ENCODE data around the gene AIRE.

AIRE gene

DNA sequence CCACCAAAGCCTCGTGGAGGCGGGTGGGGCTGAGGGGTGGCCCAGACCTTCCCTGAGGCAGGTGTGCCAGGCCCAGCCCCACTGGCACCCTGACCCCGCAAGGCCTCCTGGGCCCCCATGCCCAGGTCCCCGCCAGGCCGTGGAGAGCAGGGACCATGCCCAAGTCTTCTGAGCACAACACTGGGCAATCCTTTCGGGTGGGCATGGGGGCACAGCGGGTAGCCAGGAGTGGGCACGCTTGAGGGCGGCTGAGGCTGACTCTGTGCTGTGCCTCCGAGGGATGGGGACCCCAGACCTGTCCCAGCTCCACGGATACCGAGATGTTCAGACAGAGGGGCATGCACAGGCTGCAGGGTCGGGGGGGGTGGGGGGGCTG is 40.6 kb downstream of the AIRE start:
- no peak for TF ChIP-seq CREB1 (IDR thresholded peaks at IDR 0.05; ENCODE audit: low read depth)
- TF ChIP-seq TAF1 (IDR thresholded peaks at IDR 0.05; ENCODE audit: low read depth), result no peak
- TF ChIP-seq NFIC (IDR thresholded peaks at IDR 0.05), result no peak

DNA sequence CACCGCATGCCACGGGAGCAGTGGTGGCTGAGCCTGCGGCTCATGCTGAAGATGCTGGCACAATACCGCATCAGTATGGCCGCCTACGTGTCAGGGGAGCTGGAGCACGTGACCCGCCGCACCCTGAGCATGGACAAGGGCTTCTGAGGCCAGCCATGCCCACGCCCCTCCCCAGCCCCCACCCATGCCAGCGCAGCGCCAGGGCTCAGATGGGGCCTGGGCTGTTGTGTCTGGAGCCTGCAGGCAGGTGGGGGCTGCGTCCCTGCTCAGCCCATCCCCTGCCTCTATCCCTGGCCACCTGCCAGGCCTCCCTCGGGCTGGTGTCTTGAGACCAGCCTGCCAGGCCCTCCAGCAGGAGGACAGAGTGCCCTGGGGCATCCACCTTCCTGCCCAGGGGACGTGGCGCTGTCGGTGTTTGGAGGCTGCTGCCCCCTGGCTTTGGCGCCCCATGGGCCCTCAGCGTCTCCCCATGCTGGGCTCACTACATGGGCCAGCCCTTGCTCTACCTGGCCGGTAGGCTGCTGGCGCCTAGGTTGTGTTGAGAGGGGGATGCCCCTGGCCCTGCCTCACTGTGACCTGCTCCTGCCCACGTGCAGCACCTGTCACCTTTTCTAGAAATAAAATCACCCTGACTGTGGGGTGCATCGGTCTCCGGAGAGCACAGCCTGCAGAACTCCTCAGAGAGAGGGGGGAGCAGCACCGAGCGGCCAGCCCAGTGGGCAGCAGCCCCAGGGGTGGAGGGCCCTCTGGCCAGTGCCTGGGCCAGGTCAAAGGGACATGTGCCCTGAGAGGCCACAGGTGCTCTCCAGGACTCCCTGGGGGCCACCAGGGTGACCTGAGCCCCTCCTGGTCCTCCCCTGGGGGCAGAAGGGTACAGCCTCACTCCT is 41.3 kb downstream of the AIRE start:
- TF ChIP-seq NFIC (IDR thresholded peaks at IDR 0.05) (no peak), RAD21 (IDR thresholded peaks at IDR 0.05; ENCODE audit: low read depth) (no peak), TCF12 (IDR thresholded peaks at IDR 0.05; ENCODE audit: low read depth) (no peak), TEAD4 (IDR thresholded peaks at IDR 0.05) (no peak), EP300 (IDR thresholded peaks at IDR 0.05; ENCODE audit: borderline replicate concordance) (no peak), FOXM1 (IDR thresholded peaks at IDR 0.05; ENCODE audit: borderline replicate concordance, low read depth) (no peak), YY1 (IDR thresholded peaks at IDR 0.05; ENCODE audit: low read depth) (no peak)

DNA sequence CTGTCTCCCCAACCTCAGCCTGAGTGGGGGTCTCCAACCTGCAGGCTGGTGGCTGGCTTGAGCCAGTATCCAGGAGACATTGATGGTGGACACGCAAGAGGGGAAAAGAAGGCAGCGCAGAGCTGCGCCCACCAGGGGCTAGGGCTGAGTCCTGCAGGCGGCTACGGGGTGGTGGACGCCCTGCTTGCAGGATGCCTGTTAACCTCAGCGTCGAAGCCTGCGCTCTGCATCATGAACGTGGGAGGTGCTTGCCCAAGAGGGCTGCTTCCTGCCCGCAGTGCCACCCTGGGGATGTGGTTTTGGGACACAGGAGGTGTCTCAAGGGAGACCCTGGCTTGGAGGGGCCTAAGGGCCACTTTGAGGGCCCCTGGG is 41.9 kb downstream of the AIRE start:
- TF ChIP-seq, protein P1, sequence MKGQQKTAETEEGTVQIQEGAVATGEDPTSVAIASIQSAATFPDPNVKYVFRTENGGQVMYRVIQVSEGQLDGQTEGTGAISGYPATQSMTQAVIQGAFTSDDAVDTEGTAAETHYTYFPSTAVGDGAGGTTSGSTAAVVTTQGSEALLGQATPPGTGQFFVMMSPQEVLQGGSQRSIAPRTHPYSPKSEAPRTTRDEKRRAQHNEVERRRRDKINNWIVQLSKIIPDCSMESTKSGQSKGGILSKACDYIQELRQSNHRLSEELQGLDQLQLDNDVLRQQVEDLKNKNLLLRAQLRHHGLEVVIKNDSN (IDR thresholded peaks at IDR 0.05), result no peak
- no peak for TF ChIP-seq TEAD4 (IDR thresholded peaks at IDR 0.05)
- TF ChIP-seq NFIC (IDR thresholded peaks at IDR 0.05), result no peak
- TF ChIP-seq, protein P2, sequence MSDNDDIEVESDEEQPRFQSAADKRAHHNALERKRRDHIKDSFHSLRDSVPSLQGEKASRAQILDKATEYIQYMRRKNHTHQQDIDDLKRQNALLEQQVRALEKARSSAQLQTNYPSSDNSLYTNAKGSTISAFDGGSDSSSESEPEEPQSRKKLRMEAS (IDR thresholded peaks at IDR 0.05), result no peak
- TF ChIP-seq, protein P3, sequence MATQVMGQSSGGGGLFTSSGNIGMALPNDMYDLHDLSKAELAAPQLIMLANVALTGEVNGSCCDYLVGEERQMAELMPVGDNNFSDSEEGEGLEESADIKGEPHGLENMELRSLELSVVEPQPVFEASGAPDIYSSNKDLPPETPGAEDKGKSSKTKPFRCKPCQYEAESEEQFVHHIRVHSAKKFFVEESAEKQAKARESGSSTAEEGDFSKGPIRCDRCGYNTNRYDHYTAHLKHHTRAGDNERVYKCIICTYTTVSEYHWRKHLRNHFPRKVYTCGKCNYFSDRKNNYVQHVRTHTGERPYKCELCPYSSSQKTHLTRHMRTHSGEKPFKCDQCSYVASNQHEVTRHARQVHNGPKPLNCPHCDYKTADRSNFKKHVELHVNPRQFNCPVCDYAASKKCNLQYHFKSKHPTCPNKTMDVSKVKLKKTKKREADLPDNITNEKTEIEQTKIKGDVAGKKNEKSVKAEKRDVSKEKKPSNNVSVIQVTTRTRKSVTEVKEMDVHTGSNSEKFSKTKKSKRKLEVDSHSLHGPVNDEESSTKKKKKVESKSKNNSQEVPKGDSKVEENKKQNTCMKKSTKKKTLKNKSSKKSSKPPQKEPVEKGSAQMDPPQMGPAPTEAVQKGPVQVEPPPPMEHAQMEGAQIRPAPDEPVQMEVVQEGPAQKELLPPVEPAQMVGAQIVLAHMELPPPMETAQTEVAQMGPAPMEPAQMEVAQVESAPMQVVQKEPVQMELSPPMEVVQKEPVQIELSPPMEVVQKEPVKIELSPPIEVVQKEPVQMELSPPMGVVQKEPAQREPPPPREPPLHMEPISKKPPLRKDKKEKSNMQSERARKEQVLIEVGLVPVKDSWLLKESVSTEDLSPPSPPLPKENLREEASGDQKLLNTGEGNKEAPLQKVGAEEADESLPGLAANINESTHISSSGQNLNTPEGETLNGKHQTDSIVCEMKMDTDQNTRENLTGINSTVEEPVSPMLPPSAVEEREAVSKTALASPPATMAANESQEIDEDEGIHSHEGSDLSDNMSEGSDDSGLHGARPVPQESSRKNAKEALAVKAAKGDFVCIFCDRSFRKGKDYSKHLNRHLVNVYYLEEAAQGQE (IDR thresholded peaks at IDR 0.05; ENCODE audit: low read depth), result no peak
- no peak for TF ChIP-seq YY1 (IDR thresholded peaks at IDR 0.05; ENCODE audit: low read depth)
- TF ChIP-seq TAF1 (IDR thresholded peaks at IDR 0.05; ENCODE audit: low read depth), result no peak
- no peak for TF ChIP-seq ZBTB7A (IDR thresholded peaks at IDR 0.05; ENCODE audit: low read depth)
- no peak for TF ChIP-seq CREB1 (IDR thresholded peaks at IDR 0.05; ENCODE audit: low read depth)
- no peak for TF ChIP-seq RAD21 (IDR thresholded peaks at IDR 0.05; ENCODE audit: low read depth)
- TF ChIP-seq EGR1 (IDR thresholded peaks at IDR 0.05), result no peak

DNA sequence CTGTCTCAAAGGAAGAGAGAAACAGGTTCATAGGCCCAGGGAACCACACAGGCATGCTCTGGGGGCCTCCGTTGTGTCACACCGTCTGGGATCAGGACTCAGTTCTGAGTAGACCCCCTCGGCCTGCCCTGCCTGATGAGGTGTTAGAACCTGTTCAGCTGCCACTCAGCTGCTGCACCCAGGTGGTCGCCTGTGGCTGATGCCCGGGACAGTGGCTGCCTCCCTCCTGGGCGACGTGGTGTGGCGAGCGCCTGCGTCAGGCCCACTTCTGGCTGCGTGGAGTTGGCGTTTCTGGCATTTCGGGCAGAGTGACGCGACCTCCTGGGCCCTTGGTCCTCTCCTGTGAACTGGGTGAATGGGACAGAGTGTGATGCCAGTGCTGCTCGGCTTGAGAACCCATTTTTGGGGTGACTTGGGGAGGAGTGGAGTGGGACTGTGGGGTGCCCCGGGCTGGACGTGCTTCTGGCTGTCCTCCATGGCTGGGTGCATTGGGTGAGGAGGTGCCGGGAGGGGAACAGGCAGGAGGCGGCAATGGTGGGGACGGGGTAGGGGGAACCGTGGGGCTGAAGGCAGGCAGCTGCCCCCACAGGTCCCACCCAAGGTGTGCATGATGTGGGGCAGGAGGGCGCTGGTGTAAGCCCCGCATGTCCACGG is 42.7 kb downstream of the AIRE start:
- no peak for TF ChIP-seq NFIC (IDR thresholded peaks at IDR 0.05)
- TF ChIP-seq RAD21 (IDR thresholded peaks at IDR 0.05; ENCODE audit: low read depth), result no peak
- no peak for TF ChIP-seq YY1 (IDR thresholded peaks at IDR 0.05; ENCODE audit: low read depth)
- TF ChIP-seq EGR1 (IDR thresholded peaks at IDR 0.05), result no peak
- no peak for TF ChIP-seq FOXM1 (IDR thresholded peaks at IDR 0.05; ENCODE audit: borderline replicate concordance, low read depth)
- TF ChIP-seq, protein P3 (IDR thresholded peaks at IDR 0.05; ENCODE audit: low read depth), result no peak
- TF ChIP-seq TAF1 (IDR thresholded peaks at IDR 0.05; ENCODE audit: low read depth), result no peak
- no peak for TF ChIP-seq TEAD4 (IDR thresholded peaks at IDR 0.05)
- no peak for TF ChIP-seq ZBTB7A (IDR thresholded peaks at IDR 0.05; ENCODE audit: low read depth)
- no peak for TF ChIP-seq TCF12 (IDR thresholded peaks at IDR 0.05; ENCODE audit: low read depth)
- TF ChIP-seq, protein P1 (IDR thresholded peaks at IDR 0.05), result no peak
- TF ChIP-seq, protein P2 (IDR thresholded peaks at IDR 0.05), result no peak
- TF ChIP-seq CEBPB (IDR thresholded peaks at IDR 0.05), result no peak
- no peak for TF ChIP-seq EP300 (IDR thresholded peaks at IDR 0.05; ENCODE audit: borderline replicate concordance)
- no peak for TF ChIP-seq CREB1 (IDR thresholded peaks at IDR 0.05; ENCODE audit: low read depth)

DNA sequence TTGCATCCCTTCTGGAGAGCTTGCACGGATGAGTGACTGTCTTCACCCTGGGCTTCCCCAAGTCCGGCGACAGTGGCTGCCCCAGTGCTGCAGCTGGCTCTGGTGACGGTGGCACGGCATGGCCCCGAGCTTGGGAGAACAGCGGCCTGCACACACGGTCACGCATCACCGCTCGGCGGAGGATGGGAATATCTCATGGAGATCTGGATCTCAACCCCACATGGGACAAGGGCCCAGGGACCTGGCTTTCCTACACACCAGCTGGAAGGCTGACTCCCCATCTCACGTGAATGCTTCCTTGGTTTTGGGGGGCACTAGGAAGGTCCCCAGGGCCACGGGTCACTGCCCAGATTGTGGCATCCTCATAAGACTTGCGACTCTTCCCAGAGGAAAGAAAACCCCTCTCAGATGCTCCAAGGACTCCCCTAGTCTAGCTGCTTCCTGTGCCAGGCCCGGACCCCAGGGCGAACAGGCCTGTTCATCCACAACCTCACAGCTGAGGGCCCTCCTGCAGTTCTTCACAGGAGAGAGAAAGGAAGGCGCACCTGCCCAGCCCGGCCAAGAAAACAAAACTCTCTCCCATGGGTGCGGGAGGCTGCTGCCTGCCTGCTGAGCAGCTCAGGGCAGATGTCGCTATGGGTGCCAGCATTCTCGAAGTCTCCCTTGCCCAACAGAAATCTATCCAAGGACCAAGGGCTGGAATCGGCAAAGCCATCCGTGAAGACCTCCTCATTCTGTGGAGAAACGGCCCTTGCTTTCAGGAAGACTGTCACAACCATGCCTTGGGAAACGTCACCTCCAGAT is 43.6 kb downstream of the AIRE start:
- TF ChIP-seq CREB1 (IDR thresholded peaks at IDR 0.05; ENCODE audit: low read depth) (no peak), TCF12 (IDR thresholded peaks at IDR 0.05; ENCODE audit: low read depth) (no peak), FOXM1 (IDR thresholded peaks at IDR 0.05; ENCODE audit: borderline replicate concordance, low read depth) (no peak), RAD21 (IDR thresholded peaks at IDR 0.05; ENCODE audit: low read depth) (no peak), YY1 (IDR thresholded peaks at IDR 0.05; ENCODE audit: low read depth) (no peak), NFIC (IDR thresholded peaks at IDR 0.05) (no peak), CEBPB (IDR thresholded peaks at IDR 0.05) (no peak), TEAD4 (IDR thresholded peaks at IDR 0.05) (no peak), TAF1 (IDR thresholded peaks at IDR 0.05; ENCODE audit: low read depth) (no peak)
- TF ChIP-seq, protein P3 (IDR thresholded peaks at IDR 0.05; ENCODE audit: low read depth), result no peak
- TF ChIP-seq, protein P1 (IDR thresholded peaks at IDR 0.05), result no peak
- TF ChIP-seq, protein P2 (IDR thresholded peaks at IDR 0.05), result no peak
